GM12878 (cell line): ENCODE measurements around the gene FAM9A. TPM values are rescaled to one million over a fixed set of nuclear protein-coding genes. Genes with fewer than 3 reads are reported as not detected.

Experiments used
- ATAC-seq: fragments of 200-7000 bp; cut with Tn5 transposase; 3 replicates; pipeline ENCODE4 v1.9.1; 2020; ENCODE audit warnings: mild to moderate bottlenecking, moderate library complexity
- BruUV-seq: library from RNA; stranded (reverse); fragments of 400-500 nt; replicated peaks from 2 replicates; lab custom pipeline; 2021; lab: Mats Ljungman, UMichigan
- CTCF ChIA-PET: fragments of 300-600 bp; sonication (Branson Sonifier 250); formaldehyde crosslinking; extraction: SDS; loops from one replicate; lab custom pipeline; 2021; ENCODE audit warnings: inconsistent platforms; lab: Yijun Ruan, JAX
- POLR2A ChIA-PET: fragments of 350-600 bp; formaldehyde crosslinking; extraction: SDS; loops from one replicate; lab custom pipeline; 2021; ENCODE audit warnings: inconsistent platforms; lab: Charles Lee
- RAD21 ChIA-PET: fragments of 300-600 bp; sonication (Branson Sonifier 250); formaldehyde crosslinking; loops from one replicate; lab custom pipeline; 2023; ENCODE audit warnings: antibody characterized with exemption; ENCODE audit not compliant: unreplicated experiment; lab: Charles Lee
- SMC1A ChIA-PET: fragments of 300-600 bp; sonication (Branson Sonifier 250); formaldehyde crosslinking; loops from one replicate; lab custom pipeline; 2023; ENCODE audit not compliant: unreplicated experiment, uncharacterized antibody; lab: Charles Lee
- DNase-seq: peaks from one replicate; pipeline ENCODE4 v3.0.0-alpha.2; 2011; ENCODE audit warnings: low read depth, low spot score
- FAIRE-seq: peaks from 3 replicates; lab custom pipeline; 2011; peaks lifted over from hg19 to GRCh38; lab: Jason Lieb, UNC
- H2AFZ ChIP-seq: 2 replicates; pipeline ENCODE4 v1.6.0; 2011; ENCODE audit warnings: low read depth, low read length, control low read depth; ENCODE audit not compliant: control insufficient read depth
- H3K27ac ChIP-seq: 2 replicates; pipeline ENCODE4 v1.5.1; 2011; ENCODE audit warnings: control low read depth; ENCODE audit not compliant: control insufficient read depth, insufficient read depth
- H3K27me3 ChIP-seq, 2 experiments: replicated peaks in 1 of 2; 2 replicates each; pipeline versions ENCODE4 v1.6.0 to v1.6.1; 2011; ENCODE audit warnings: low read length in 1 of 2; ENCODE audit not compliant: control insufficient read depth in 2 of 2, insufficient read depth in 2 of 2
- H3K36me3 ChIP-seq, 2 experiments: 2 replicates each; pipeline ENCODE4 v1.5.1; 2011; ENCODE audit warnings: low read length in 1 of 2; ENCODE audit not compliant: control insufficient read depth in 2 of 2, insufficient read depth in 2 of 2
- H3K4me1 ChIP-seq: 2 replicates; pipeline ENCODE4 v1.6.1; 2011; ENCODE audit warnings: mild to moderate bottlenecking, low read length, moderate library complexity, mixed read lengths; ENCODE audit not compliant: control insufficient read depth, insufficient read depth
- H3K4me2 ChIP-seq: 2 replicates; pipeline ENCODE4 v1.6.0; 2011; ENCODE audit warnings: control low read depth; ENCODE audit not compliant: control insufficient read depth, insufficient read depth
- H3K4me3 ChIP-seq: fragments of 200-600 bp; sonication (generic); 2 replicates; pipeline ENCODE4 v1.5.1; 2016
- H3K79me2 ChIP-seq: 2 replicates; pipeline ENCODE4 v1.6.0; 2011; ENCODE audit warnings: low read length; ENCODE audit not compliant: control insufficient read depth, insufficient read depth
- H3K9ac ChIP-seq: 2 replicates; pipeline ENCODE4 v1.8.0; 2011; ENCODE audit warnings: low read length, control low read depth, mixed read lengths; ENCODE audit not compliant: control insufficient read depth, insufficient read depth
- H3K9me3 ChIP-seq: replicated peaks from 3 replicates; pipeline ENCODE4 v1.5.1; 2011; ENCODE audit warnings: mild to moderate bottlenecking, low read length; ENCODE audit not compliant: control insufficient read depth, insufficient read depth
- H4K20me1 ChIP-seq: 2 replicates; pipeline ENCODE4 v1.6.0; 2011; ENCODE audit not compliant: control insufficient read depth, insufficient read depth
- CBX5 ChIP-seq: sonication (generic); IDR thresholded peaks from 2 replicates; pipeline ENCODE4 v1.6.1; 2016; ENCODE audit warnings: low read depth, moderate library complexity, mild to moderate bottlenecking, inconsistent platforms
- CEBPB ChIP-seq, 2 experiments: fragments of 150-350 bp in 1 of 2; IDR thresholded peaks; 2 replicates each; pipeline ENCODE4 v1.6.1; 2012 to 2014; ENCODE audit warnings: low read depth in 2 of 2, low read length in 2 of 2, borderline replicate concordance in 1 of 2, inconsistent platforms in 1 of 2
- CHD1 ChIP-seq: IDR thresholded peaks from 2 replicates; pipeline ENCODE4 v1.6.1; 2012; ENCODE audit warnings: low read depth, low read length, improper control_type of control experiment
- CHD2 ChIP-seq: IDR thresholded peaks from 2 replicates; pipeline ENCODE4 v1.6.1; 2011; ENCODE audit warnings: low read depth, low read length, improper control_type of control experiment, borderline replicate concordance
- EED ChIP-seq: sonication (generic); IDR thresholded peaks from 2 replicates; pipeline ENCODE4 v1.6.1; 2016; ENCODE audit warnings: antibody characterized with exemption, low read depth
- IKZF2 ChIP-seq, 2 experiments: fragments of 450-650 bp; IDR thresholded peaks; 2 replicates each; pipeline ENCODE4 v1.6.1; 2017; ENCODE audit warnings: mild to moderate bottlenecking in 2 of 2, moderate library complexity in 2 of 2
- JUNB ChIP-seq: IDR thresholded peaks from 2 replicates; pipeline ENCODE4 v1.6.1; 2016; ENCODE audit warnings: antibody characterized with exemption, mild to moderate bottlenecking
- POLR2AphosphoS2 ChIP-seq: IDR thresholded peaks from 2 replicates; pipeline ENCODE4 v1.6.1; 2011; ENCODE audit warnings: low read depth, mild to moderate bottlenecking, low read length, improper control_type of control experiment, moderate library complexity
- RAD51 ChIP-seq: fragments of 450-650 bp; IDR thresholded peaks from 2 replicates; pipeline ENCODE4 v1.6.1; 2016; ENCODE audit warnings: moderate library complexity, mild to moderate bottlenecking, inconsistent platforms
- SMC3 ChIP-seq: IDR thresholded peaks from 2 replicates; pipeline ENCODE4 v1.6.1; 2011; ENCODE audit warnings: low read length, improper control_type of control experiment, borderline replicate concordance
- TBL1XR1 ChIP-seq: IDR thresholded peaks from 2 replicates; pipeline ENCODE4 v1.6.1; 2012; ENCODE audit warnings: low read depth, low read length, improper control_type of control experiment
- ZNF274 ChIP-seq: IDR thresholded peaks from one replicate; pipeline ENCODE4 v1.8.0; 2011; ENCODE audit not compliant: insufficient read length, insufficient read depth
- ZNF384 ChIP-seq: IDR thresholded peaks from 2 replicates; pipeline ENCODE4 v1.6.1; 2012; ENCODE audit warnings: low read depth, mild to moderate bottlenecking, low read length, improper control_type of control experiment, borderline replicate concordance
- ZZZ3 ChIP-seq: IDR thresholded peaks from 2 replicates; pipeline ENCODE4 v1.6.1; 2011; ENCODE audit warnings: low read depth; ENCODE audit not compliant: control insufficient read depth, insufficient read length
- WGBS: methylation state at CpG from one replicate; pipeline ENCODE4 v1.1.6; 2016; ENCODE audit warnings: low lambda C conversion rate; ENCODE audit not compliant: insufficient replicate concordance, insufficient coverage; ENCODE audit errors: missing lambda C conversion rate; 5-methylcytosine and 5-hydroxymethylcytosine counted together
- in situ Hi-C: fragments of 300-500 bp; cut with MboI; formaldehyde crosslinking; loops from 9 replicates; pipeline ENCODE4 v1.14.3; 2018; ENCODE audit warnings: mixed read lengths
- intact Hi-C: fragments of 100-400 bp; cut with micrococcal nuclease; formaldehyde crosslinking; loops from one replicate; pipeline ENCODE4 v1.14.2; 2022; ENCODE audit not compliant: unreplicated experiment
- polyA plus RNA-seq, 11 experiments: library from polyadenylated mRNA; depleted of rRNA in 4 of 11; unstranded in 6 of 11; stranded (reverse) in 5 of 11; fragments of >200 nt; fragmentation: Nextera tagmentation in 4 of 11; fragmentation: Illumina TruSeq in 1 of 11; extraction: Ambion mirVana in 4 of 11; extraction: Trizol in 1 of 11; gene quantifications; 1 replicate in 1 of 11; 2 replicates in 10 of 11; pipeline versions ENCODE4 v1.2.1 to v1.2.3, GENCODE V29; 2011 to 2016; ENCODE audit warnings: inconsistent platforms in 2 of 11, missing spikeins in 2 of 11, low read depth in 1 of 11
- total RNA-seq, 4 experiments: library from RNA; depleted of rRNA in 3 of 4; stranded (reverse); fragments of >200 nt in 3 of 4; fragmentation: Illumina TruSeq in 1 of 4; extraction: Trizol in 1 of 4; gene quantifications; 2 replicates each; pipeline versions ENCODE4 v1.2.1 to v1.2.3, GENCODE V29; 2013 to 2021
- TF ChIP-seq, protein P1 (sequence below): fragments of 450-650 bp; IDR thresholded peaks from 2 replicates; pipeline ENCODE4 v1.6.1; 2016; ENCODE audit warnings: mild to moderate bottlenecking, moderate library complexity, borderline replicate concordance
- TF ChIP-seq, protein P2 (sequence below): fragments of 450-650 bp; IDR thresholded peaks from 2 replicates; pipeline ENCODE4 v1.6.1; 2017; ENCODE audit warnings: mild to moderate bottlenecking

The FAM9A gene
- total and polyA plus RNA-seq, 10 of the 15 experiments (the other 5 are each of a cell fraction or from before 2014, with no cell fraction given) = not detected

DNA sequence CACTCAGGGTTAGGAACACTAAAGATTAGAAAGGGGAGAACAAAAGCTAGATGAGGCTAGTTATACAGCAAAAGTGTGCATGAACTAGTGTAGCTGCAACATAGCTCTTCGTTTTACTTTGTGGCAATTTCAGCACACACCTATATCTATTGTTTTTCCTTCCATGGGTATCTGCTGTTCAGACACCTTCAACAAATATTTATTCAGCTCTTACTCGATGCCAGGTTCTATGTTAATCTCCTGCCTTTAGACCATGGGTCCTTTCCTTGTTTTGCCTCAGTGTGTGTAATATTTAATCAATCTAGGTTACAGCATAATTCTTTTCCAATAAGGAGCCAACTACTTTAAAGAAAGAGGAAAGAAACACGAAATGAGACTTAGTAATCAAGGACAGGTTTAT is 10.4 kb upstream of the FAM9A start:
- TF ChIP-seq ZNF274 (no peak), CHD2 (no peak), TBL1XR1 (no peak), IKZF2 (IDR thresholded peaks at IDR 0.05) (no peak), POLR2AphosphoS2 (no peak), RAD51 (no peak), CHD1 (no peak), ZNF384 (no peak), JUNB (no peak), CEBPB (IDR thresholded peaks at IDR 0.05; ENCODE audit: borderline replicate concordance in 1 of 2, low read depth in 2 of 2, low read length in 2 of 2) (no peak), EED (no peak), CBX5 (no peak), SMC3 (no peak), ZZZ3 (no peak)
- TF ChIP-seq, protein P1, sequence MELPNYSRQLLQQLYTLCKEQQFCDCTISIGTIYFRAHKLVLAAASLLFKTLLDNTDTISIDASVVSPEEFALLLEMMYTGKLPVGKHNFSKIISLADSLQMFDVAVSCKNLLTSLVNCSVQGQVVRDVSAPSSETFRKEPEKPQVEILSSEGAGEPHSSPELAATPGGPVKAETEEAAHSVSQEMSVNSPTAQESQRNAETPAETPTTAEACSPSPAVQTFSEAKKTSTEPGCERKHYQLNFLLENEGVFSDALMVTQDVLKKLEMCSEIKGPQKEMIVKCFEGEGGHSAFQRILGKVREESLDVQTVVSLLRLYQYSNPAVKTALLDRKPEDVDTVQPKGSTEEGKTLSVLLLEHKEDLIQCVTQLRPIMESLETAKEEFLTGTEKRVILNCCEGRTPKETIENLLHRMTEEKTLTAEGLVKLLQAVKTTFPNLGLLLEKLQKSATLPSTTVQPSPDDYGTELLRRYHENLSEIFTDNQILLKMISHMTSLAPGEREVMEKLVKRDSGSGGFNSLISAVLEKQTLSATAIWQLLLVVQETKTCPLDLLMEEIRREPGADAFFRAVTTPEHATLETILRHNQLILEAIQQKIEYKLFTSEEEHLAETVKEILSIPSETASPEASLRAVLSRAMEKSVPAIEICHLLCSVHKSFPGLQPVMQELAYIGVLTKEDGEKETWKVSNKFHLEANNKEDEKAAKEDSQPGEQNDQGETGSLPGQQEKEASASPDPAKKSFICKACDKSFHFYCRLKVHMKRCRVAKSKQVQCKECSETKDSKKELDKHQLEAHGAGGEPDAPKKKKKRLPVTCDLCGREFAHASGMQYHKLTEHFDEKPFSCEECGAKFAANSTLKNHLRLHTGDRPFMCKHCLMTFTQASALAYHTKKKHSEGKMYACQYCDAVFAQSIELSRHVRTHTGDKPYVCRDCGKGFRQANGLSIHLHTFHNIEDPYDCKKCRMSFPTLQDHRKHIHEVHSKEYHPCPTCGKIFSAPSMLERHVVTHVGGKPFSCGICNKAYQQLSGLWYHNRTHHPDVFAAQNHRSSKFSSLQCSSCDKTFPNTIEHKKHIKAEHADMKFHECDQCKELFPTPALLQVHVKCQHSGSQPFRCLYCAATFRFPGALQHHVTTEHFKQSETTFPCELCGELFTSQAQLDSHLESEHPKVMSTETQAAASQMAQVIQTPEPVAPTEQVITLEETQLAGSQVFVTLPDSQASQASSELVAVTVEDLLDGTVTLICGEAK = no peak
- TF ChIP-seq, protein P2, sequence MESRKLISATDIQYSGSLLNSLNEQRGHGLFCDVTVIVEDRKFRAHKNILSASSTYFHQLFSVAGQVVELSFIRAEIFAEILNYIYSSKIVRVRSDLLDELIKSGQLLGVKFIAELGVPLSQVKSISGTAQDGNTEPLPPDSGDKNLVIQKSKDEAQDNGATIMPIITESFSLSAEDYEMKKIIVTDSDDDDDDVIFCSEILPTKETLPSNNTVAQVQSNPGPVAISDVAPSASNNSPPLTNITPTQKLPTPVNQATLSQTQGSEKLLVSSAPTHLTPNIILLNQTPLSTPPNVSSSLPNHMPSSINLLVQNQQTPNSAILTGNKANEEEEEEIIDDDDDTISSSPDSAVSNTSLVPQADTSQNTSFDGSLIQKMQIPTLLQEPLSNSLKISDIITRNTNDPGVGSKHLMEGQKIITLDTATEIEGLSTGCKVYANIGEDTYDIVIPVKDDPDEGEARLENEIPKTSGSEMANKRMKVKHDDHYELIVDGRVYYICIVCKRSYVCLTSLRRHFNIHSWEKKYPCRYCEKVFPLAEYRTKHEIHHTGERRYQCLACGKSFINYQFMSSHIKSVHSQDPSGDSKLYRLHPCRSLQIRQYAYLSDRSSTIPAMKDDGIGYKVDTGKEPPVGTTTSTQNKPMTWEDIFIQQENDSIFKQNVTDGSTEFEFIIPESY = no peak
- TF ChIP-seq, all 136 proteins: peak for 0
- ChIA-PET POLR2A (no interaction called here), CTCF (interaction anchor here (1.6 to 1.7 kb wide), 2 partner anchors 19 to 76 kb away, joined by 4 read pairs; no protein-coding TSS in a partner anchor), SMC1A (no interaction called here), RAD21 (no interaction called here)
- Histone ChIP-seq H3K36me3 (no peaks in the 10 kb centered on the region), H3K27me3 (no peaks in the 10 kb centered on the region; a peak in 1 of 4 replicates), H3K4me2 (no peak overlapping the region), H3K9ac (no peak overlapping the region), H3K79me2 (no peaks in the 10 kb centered on the region), H3K4me3 (no peak overlapping the region), H3K27ac (no peak overlapping the region), H4K20me1 (no peaks in the 10 kb centered on the region), H3K9me3 (no peaks in the 10 kb centered on the region), H3K4me1 (no peaks in the 10 kb centered on the region), H2AFZ (no peak overlapping the region)
- ATAC-seq = no peak
- 0% methylated on average over 3 of the region's 3 CpGs for WGBS
- in situ Hi-C loops (loop anchor here (10.0 to 25.0 kb wide), 2 partner anchors 817 to 1301 kb away; no protein-coding TSS in a partner anchor), intact Hi-C loops (loop anchor here (10.0 kb wide), 1 partner anchor 1173 kb away; no protein-coding TSS in a partner anchor)
- no TSS peak for BruUV-seq
- no peak for FAIRE-seq
- DNase-seq = no peak
